ENCODE results near the gene EPHB3. TPM values are rescaled to one million over a fixed set of nuclear protein-coding genes. Genes with fewer than 3 reads are reported as not detected.

EPHB3 gene
- total and polyA plus RNA-seq, 3 donors from 2014 or later: 2.0 to 2.6 (median 2.3) TPM

DNA sequence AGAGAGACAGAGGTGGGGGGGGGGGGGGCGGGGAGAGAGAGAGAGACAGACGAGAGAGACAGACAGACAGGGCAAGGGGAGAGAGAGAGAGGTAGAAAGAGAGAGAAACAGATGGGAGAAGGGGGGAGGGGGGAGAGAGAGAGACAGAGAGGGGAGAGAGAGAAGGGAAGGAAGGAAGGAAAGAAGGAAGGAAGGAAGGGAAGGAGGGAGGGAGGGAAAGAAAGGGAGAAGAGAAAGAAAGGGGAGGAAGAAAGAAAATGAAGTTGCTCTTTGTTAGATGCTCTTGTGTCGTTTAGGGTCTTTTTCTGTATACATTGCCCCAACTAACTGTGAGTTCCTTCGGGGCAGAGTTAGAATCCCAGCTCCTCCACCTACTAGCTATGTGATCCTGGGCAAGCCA, 19.0 kb upstream of the EPHB3 start:
- H3K27ac ChIP-seq: no peak overlapping the region
- TF ChIP-seq POLR2A (IDR thresholded peaks at IDR 0.05) (no peak), CTCF (IDR thresholded peaks at IDR 0.05) (no peak)
- 65 to 67% methylated on average over 4 of the region's 4 CpGs for WGBS, 2 donors
- intact Hi-C loops (cut with DNase I; ENCODE audit: low total_unique reads): loop anchor here (10.0 kb wide), 1 partner anchor 168 kb away; the partner anchor contains the start of gene THPO
- no peaks in the 10 kb centered on the region for H3K4me1 ChIP-seq
- H3K9me3 ChIP-seq: no peaks in the 10 kb centered on the region
- H3K36me3 ChIP-seq (ENCODE audit: low read depth, missing control alignments): no peaks in the 10 kb centered on the region
- no peak for DNase-seq
- no peaks in the 10 kb centered on the region for H3K27me3 ChIP-seq
- no peak overlapping the region for H3K4me3 ChIP-seq

- Histone ChIP-seq H3K27me3 (no peaks in the 10 kb centered on the region), H3K36me3 (ENCODE audit: low read depth, missing control alignments) (no peaks in the 10 kb centered on the region), H3K9me3 (no peaks in the 10 kb centered on the region), H3K4me3 (no peak overlapping the region), H3K27ac (no peak overlapping the region), H3K4me1 (no peaks in the 10 kb centered on the region)
- TF ChIP-seq POLR2A (IDR thresholded peaks at IDR 0.05): no peak
- no peak for TF ChIP-seq CTCF (IDR thresholded peaks at IDR 0.05)
- 52 to 68% methylated on average over 6 of the region's 6 CpGs for WGBS, 2 donors
- DNase-seq: no peak
- intact Hi-C loops (cut with DNase I; ENCODE audit: low total_unique reads): loop anchor here (10.0 kb wide), 1 partner anchor 168 kb away; the partner anchor contains the start of gene THPO
Measured at GRCh38 chr3:184543256-184543655, 18.3 kb upstream of the EPHB3 start.

GRCh38 chr3:184543843-184544512, 17.6 kb upstream of the EPHB3 start:
- H3K36me3 ChIP-seq (ENCODE audit: low read depth, missing control alignments): no peaks in the 10 kb centered on the region
- 4 to 7% methylated on average over 16 to 18 of the region's 18 CpGs for WGBS, 2 donors
- peak; percentile 90 for DNase-seq
- TF ChIP-seq POLR2A (IDR thresholded peaks at IDR 0.05): no peak
- peak; percentile 80 to 95 (median 93) for TF ChIP-seq CTCF (IDR thresholded peaks at IDR 0.05)
- H3K27me3 ChIP-seq: no peaks in the 10 kb centered on the region
- no peak overlapping the region for H3K27ac ChIP-seq
- no peaks in the 10 kb centered on the region for H3K9me3 ChIP-seq
- no peaks in the 10 kb centered on the region for H3K4me1 ChIP-seq
- no peak overlapping the region for H3K4me3 ChIP-seq
- intact Hi-C loops (cut with DNase I; ENCODE audit: low total_unique reads): loop anchor here (10.0 kb wide), 1 partner anchor 169 kb away; the partner anchor contains the start of gene THPO

DNA sequence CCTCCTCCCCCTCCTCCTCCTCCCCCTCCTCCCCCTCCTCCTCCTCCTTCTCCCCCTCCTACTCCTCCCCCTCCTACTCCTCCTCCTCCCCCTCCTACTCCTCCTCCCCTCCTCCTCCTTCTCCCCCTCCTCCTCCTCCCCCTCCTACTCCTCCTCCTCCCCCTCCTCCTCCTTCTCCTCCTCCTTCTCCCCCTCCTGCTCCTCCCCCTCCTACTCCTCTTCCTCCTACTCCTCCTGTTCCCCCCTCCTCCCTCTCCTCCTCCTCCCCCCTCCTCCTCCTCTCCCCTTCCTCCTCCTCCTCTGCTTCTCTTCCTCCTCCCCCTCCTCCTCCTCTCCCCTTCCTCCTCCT, 17.1 kb upstream of the EPHB3 start:
- H3K36me3 ChIP-seq (ENCODE audit: low read depth, missing control alignments): no peaks in the 10 kb centered on the region
- H3K4me1 ChIP-seq: no peaks in the 10 kb centered on the region
- H3K4me3 ChIP-seq: no peak overlapping the region
- no peak overlapping the region for H3K27ac ChIP-seq
- DNase-seq: no peak
- intact Hi-C loops (cut with DNase I; ENCODE audit: low total_unique reads): loop anchor here (10.0 kb wide), 1 partner anchor 170 kb away; the partner anchor contains the start of gene THPO
- H3K27me3 ChIP-seq: no peaks in the 10 kb centered on the region
- no peak for TF ChIP-seq POLR2A (IDR thresholded peaks at IDR 0.05)
- TF ChIP-seq CTCF (IDR thresholded peaks at IDR 0.05): no peak
- no peaks in the 10 kb centered on the region for H3K9me3 ChIP-seq

DNA sequence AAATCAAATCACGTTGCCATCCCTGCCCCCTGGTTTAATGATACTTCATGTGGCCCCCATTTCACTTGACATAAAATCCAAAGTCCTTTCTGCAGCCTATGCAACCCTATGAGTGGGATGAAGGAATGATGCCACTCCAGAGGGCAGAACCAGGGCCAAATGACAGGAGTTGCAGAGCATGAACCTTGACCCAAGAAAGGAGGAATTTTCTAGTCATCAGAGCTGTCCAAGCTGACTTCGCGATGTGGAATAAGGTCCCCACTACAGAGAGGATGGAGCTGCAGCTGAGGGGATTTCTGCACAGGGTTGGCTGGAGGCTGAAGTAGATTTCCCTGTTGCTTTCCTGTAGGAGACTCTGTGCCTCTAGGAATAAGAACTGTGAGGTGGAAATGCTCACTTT, 15.8 kb upstream of the EPHB3 start:
- Histone ChIP-seq H3K27me3 (no peaks in the 10 kb centered on the region), H3K4me1 (no peaks in the 10 kb centered on the region), H3K4me3 (no peak overlapping the region), H3K9me3 (no peaks in the 10 kb centered on the region), H3K36me3 (ENCODE audit: low read depth, missing control alignments) (no peaks in the 10 kb centered on the region), H3K27ac (no peak overlapping the region)
- WGBS, 2 donors: 74 to 81% methylated on average over 3 of the region's 3 CpGs
- no peak for DNase-seq
- no peak for TF ChIP-seq POLR2A (IDR thresholded peaks at IDR 0.05)
- no peak for TF ChIP-seq CTCF (IDR thresholded peaks at IDR 0.05)
- intact Hi-C loops (cut with DNase I; ENCODE audit: low total_unique reads): loop anchor here (10.0 kb wide), 1 partner anchor 171 kb away; the partner anchor contains the start of gene THPO
